HAP-1 (cell line): ENCODE data around the gene GOLGA8B.
"Not testable (repeated sequence)": the region's sequence is repeated elsewhere in the genome, so short reads cannot be mapped to it uniquely, and the experiment has no call there.

Experiments
- DNase-seq, 2 experiments: peaks; one replicate each; pipeline ENCODE4 v3.0.0-alpha.2; 2016 to 2020; ENCODE audit warnings: low spot score in 2 of 2
- H3K27me3 ChIP-seq: fragments of 250-450 bp; sonication (Bioruptor Pico); 2 replicates; pipeline ENCODE4 v1.5.1; 2020; ENCODE audit warnings: low read depth, mild to moderate bottlenecking, moderate library complexity
- H3K36me3 ChIP-seq: fragments of 250-450 bp; sonication (Bioruptor Pico); replicated peaks from 2 replicates; pipeline ENCODE4 v1.5.1; 2020; ENCODE audit warnings: mild to moderate bottlenecking
- H3K4me1 ChIP-seq: fragments of 250-450 bp; sonication (Bioruptor Pico); 2 replicates; pipeline ENCODE4 v1.5.1; 2020; ENCODE audit warnings: mild to moderate bottlenecking
- H3K4me3 ChIP-seq: fragments of 250-450 bp; sonication (Bioruptor Pico); 2 replicates; pipeline ENCODE4 v1.5.1; 2020; ENCODE audit warnings: mild to moderate bottlenecking, moderate library complexity
- H3K9me3 ChIP-seq: fragments of 250-450 bp; sonication (Bioruptor Pico); 2 replicates; pipeline ENCODE4 v1.5.1; 2020; ENCODE audit warnings: mild to moderate bottlenecking, moderate library complexity
- in situ Hi-C: fragments of 300-500 bp; cut with MboI; formaldehyde crosslinking; loops from 3 replicates; pipeline ENCODE4 v1.14.3; 2020; ENCODE audit warnings: low sequenced_read_pairs, inconsistent platforms, mixed read lengths

Gene GOLGA8B

DNA sequence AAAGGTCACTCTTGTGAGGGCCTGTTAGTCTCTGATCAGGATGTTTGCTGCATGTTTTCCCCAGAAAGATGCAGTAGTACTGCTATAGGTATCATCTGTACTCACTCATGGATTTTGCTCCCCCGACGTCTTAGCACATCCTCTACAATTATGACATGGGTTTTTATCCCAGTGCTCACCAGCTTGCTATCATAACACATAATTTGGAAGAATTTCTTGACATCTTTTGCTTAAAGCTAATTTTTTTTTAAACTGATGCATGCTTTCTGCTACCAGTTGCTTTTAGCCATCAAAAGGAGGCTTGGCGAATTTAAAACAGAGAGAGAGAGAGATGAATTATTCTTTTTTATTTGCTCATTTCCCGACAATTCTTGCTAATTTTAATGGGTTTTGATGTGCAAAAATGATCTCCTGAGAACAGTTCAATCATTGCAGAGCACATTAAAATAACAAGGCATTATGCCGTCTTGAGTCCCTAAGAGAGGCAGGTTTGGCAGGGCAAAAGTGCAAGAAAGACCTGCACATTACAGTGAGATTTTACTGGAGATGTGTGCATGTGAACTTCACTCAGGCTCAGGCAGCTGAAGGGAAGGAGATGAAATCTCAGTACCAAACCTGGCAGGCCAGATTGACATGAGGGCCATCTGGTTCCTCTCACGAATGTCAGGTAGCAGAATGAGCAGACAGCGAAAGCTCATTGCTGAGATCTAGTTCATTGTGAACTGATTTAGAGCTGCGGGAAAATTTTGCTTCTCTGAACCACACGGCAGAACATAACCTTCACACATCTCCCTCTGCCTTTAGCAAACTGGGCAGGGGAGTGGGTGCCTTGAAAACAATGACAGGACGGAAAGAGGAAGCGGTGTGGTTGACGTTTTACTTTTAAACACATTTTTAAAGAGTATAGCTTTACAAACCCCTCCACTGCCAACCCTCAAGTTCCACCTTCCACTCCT is 25.9 kb upstream of the GOLGA8B start:
- no peaks in the 10 kb centered on the region for H3K4me1 ChIP-seq
- H3K27me3 ChIP-seq: peaks cover 43% of the 10 kb centered on the region
- DNase-seq: no peak
- H3K9me3 ChIP-seq: no peaks in the 10 kb centered on the region
- in situ Hi-C loops: loop anchor here (25.0 kb wide), 1 partner anchor 303 kb away; no protein-coding TSS in a partner anchor
- H3K36me3 ChIP-seq: no peaks in the 10 kb centered on the region
- H3K4me3 ChIP-seq: no peak overlapping the region

DNA sequence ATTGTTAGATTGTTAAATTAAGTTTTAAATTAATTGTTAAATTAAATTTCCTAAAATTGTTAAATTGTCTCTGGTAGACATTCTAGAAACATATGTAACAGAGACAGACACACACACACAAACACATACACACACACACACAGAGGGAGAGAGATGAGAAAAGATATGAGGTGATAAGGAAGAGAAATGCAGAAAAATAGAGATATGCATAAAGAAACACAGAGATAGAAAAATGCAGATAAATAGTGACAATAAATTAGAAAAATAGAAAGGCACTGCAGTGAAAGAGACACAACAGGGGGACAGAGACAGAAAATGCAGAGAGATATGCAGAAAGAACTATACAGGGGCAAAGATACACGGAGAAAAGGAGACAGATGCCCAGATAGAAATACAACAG is 25.1 kb upstream of the GOLGA8B start:
- H3K9me3 ChIP-seq: no peaks in the 10 kb centered on the region
- in situ Hi-C loops: loop anchor here (25.0 kb wide), 1 partner anchor 304 kb away; no protein-coding TSS in a partner anchor
- H3K27me3 ChIP-seq: peaks cover 47% of the 10 kb centered on the region
- no peaks in the 10 kb centered on the region for H3K4me1 ChIP-seq
- no peak overlapping the region for H3K4me3 ChIP-seq
- H3K36me3 ChIP-seq: no peaks in the 10 kb centered on the region
- DNase-seq: no peak

DNA sequence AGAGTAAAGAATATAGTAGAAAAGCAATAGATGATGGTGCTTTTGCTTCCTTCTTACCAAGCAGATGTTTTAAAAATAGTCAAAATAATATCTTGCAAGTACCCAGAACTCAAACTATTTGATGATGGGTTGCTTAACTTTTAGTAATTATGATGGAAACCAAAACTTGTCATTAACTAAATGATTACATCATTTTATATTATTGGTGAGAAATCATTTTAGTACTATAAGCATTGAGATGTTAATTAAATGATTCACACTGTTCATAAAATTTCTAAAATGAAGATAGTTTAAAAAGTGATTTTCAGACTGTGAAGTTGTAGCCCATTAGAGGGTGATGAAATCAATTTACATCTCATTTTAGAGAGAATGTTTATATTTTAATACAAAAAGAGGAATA is 24.4 kb upstream of the GOLGA8B start:
- in situ Hi-C loops: loop anchor here (25.0 kb wide), 1 partner anchor 304 kb away; no protein-coding TSS in a partner anchor
- Histone ChIP-seq H3K27me3 (peaks cover 43% of the 10 kb centered on the region), H3K36me3 (no peaks in the 10 kb centered on the region), H3K4me3 (no peak overlapping the region), H3K9me3 (no peaks in the 10 kb centered on the region), H3K4me1 (no peaks in the 10 kb centered on the region)
- no peak for DNase-seq

DNA sequence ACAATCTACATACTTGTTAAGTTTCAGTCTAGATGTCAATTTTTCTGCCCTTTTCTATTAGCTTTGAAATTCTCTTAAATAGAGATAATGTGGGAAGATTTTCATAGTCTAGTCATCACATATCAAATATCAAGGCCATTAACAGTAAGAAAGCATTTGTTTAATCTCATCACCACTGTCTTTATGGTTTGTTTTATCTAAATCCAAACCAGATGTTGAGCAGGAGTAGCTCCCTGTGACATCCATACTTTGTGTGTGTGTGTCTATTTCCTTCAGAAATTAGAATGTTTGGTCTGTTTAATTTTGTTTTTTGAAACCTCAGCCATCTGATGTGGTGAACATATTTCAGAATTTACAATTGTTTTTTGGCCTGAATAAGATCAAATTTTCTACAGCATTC is 23.1 kb upstream of the GOLGA8B start:
- DNase-seq: no peak
- Histone ChIP-seq H3K27me3 (peaks cover 46% of the 10 kb centered on the region), H3K9me3 (no peaks in the 10 kb centered on the region), H3K4me1 (no peaks in the 10 kb centered on the region), H3K36me3 (no peaks in the 10 kb centered on the region), H3K4me3 (no peak overlapping the region)
- in situ Hi-C loops: loop anchor here (25.0 kb wide), 1 partner anchor 306 kb away; no protein-coding TSS in a partner anchor

DNA sequence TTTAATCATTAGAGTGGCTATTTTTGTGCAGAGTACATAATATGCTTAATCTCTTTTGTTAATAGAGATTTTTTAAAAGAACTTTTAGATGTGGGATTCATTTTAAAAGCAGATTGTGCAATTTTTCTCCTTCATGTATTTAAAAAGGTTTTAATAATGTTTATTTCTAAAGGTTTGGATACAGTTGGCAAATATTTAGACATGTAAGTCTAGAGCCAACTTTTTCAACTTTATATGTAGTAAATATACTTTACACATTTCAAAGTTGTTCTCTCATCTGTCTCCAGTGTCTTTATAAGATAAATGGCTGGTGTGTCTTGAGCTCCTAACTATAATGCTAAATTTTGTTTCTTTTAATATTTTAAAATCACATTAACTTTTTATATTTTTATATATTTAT is 22.7 kb upstream of the GOLGA8B start:
- Histone ChIP-seq H3K4me1 (no peaks in the 10 kb centered on the region), H3K4me3 (no peak overlapping the region), H3K9me3 (no peaks in the 10 kb centered on the region), H3K36me3 (no peaks in the 10 kb centered on the region), H3K27me3 (peaks cover 43% of the 10 kb centered on the region)
- DNase-seq: no peak
- in situ Hi-C loops: loop anchor here (25.0 kb wide), 1 partner anchor 306 kb away; no protein-coding TSS in a partner anchor

DNA sequence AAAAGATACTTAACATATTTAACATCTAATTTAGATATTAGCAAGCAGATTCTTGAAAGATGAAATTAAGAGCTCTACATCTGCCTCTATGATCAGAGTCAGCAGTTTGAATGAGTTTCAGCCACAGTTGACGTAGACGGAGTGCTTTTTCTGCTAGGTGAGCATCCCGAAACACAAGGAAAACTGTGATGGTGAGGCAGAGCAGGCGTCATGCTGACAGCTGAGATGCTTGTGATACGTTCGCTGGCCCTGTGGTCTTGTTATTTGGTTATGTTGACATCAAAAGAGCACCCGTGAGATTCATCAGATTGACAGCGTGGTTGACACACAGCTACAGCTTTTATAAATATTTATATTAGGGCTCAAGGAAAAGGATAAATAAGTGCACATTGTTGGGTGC is 19.6 kb upstream of the GOLGA8B start:
- no peaks in the 10 kb centered on the region for H3K4me1 ChIP-seq
- H3K9me3 ChIP-seq: no peaks in the 10 kb centered on the region
- no peak overlapping the region for H3K4me3 ChIP-seq
- in situ Hi-C loops: loop anchor here (25.0 kb wide), 1 partner anchor 309 kb away; no protein-coding TSS in a partner anchor
- H3K27me3 ChIP-seq: peaks cover 35% of the 10 kb centered on the region
- H3K36me3 ChIP-seq: no peaks in the 10 kb centered on the region
- DNase-seq: no peak

DNA sequence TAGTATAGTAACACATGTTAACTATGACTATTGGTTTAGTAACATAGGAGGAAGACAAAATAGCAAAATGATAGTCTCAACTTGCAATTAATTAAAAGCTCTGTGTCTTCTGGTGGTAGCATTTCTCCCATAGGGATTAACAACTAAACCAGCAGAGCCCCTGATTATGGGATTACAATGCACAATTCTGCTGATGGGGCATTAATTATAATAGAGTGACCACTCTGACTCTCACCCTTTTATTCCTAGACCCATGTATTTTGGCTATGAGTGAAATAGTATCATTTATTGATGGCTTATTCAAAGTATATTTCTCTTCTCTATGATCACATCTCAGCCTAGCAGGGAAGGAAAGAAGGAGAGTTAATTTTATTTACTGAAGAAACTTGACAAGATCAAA is 17.5 kb upstream of the GOLGA8B start:
- in situ Hi-C loops: loop anchor here (25.0 kb wide), 1 partner anchor 311 kb away; no protein-coding TSS in a partner anchor
- Histone ChIP-seq H3K4me3 (no peak overlapping the region), H3K27me3 (peaks cover 32% of the 10 kb centered on the region), H3K4me1 (no peaks in the 10 kb centered on the region), H3K9me3 (no peaks in the 10 kb centered on the region), H3K36me3 (no peaks in the 10 kb centered on the region)
- DNase-seq: no peak

DNA sequence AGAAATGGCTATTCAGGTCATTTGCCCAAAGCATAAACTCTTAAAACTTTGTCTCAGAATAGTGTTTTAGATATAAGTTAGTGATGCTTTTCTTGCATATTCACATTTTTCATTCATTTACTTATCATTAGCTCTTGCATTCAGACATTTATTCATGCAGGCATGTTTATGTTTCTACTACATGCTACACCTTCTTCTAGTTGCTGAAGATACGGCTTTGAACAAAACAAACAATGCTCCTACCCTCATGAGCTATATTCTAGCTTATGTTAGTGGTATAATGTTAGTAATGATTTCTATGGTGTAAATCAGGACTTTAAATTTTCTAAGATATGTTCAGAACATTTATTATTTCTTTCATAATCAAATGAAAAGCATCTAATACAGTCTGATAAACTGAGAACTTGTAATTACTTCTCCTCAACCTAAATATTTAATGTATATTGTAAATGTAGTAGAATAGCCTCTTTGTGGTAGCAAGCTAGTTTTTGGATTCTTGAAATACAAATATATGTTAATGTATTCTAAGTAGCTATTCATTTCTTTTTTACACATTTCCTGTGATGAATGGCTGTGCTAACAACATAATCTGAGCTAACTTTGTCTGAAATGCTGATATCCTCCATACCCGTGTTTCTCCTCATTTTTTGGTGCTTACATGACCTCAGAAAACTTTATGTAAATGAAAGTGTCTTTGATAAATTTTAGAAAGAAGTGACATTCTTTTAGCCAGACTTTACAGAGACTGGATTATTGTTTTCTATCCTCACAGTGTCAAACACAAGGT is 15.5 kb upstream of the GOLGA8B start:
- Histone ChIP-seq H3K27me3 (peaks cover 26% of the 10 kb centered on the region), H3K4me3 (no peak overlapping the region), H3K9me3 (no peaks in the 10 kb centered on the region), H3K36me3 (no peaks in the 10 kb centered on the region), H3K4me1 (no peaks in the 10 kb centered on the region)
- DNase-seq: no peak
- in situ Hi-C loops: loop anchor here (25.0 kb wide), 1 partner anchor 537 kb away; no protein-coding TSS in a partner anchor

DNA sequence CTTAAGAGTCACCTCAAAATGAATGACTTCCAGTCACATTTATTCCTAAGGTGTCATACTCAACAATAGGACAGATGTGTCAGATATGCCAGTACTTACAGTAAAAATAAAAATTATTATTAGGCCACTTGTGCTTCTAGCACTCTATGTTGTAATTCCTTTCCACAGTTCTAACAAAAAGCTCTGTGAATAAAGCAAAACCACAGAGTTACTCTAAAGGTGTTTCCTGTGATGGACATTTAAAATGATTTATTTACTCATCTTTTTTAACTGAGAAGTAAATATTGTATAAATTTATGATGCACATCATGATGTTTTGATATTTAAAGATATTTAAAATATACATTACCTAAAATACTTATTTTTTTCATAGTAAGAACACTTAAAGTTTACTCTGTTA is 13.9 kb upstream of the GOLGA8B start:
- no peak for DNase-seq
- H3K27me3 ChIP-seq: peaks cover 24% of the 10 kb centered on the region
- H3K4me3 ChIP-seq: no peak overlapping the region
- H3K36me3 ChIP-seq: no peaks in the 10 kb centered on the region
- no peaks in the 10 kb centered on the region for H3K4me1 ChIP-seq
- no peaks in the 10 kb centered on the region for H3K9me3 ChIP-seq
- in situ Hi-C loops: loop anchor here (25.0 kb wide), 1 partner anchor 535 kb away; no protein-coding TSS in a partner anchor

DNA sequence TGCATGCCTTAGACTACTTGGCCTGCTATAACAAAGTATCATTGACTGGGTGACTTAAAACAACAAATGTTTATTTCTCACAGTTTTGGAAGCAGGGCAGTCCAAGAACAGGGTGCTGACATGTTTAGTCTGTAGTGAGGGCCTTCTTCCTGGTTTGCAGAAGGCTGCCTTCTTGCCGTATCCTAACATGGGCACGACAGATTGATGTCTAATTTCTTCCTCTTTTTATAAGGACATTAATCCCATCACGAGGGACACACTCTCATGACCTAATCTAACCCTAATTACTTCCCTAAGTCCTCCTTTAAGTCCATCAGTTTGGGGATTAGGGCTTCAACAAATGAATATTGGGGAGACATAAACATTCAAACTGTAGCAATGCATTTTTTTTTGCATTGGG is 10.9 kb upstream of the GOLGA8B start:
- in situ Hi-C loops: loop anchor here (25.0 kb wide), 1 partner anchor 532 kb away; no protein-coding TSS in a partner anchor
- H3K4me1 ChIP-seq: peaks cover 8% of the 10 kb centered on the region
- no peaks in the 10 kb centered on the region for H3K9me3 ChIP-seq
- no peak for DNase-seq
- no peak overlapping the region for H3K4me3 ChIP-seq
- H3K27me3 ChIP-seq: peaks cover 7% of the 10 kb centered on the region; the same call in 1 of the 2 replicates
- no peaks in the 10 kb centered on the region for H3K36me3 ChIP-seq

DNA sequence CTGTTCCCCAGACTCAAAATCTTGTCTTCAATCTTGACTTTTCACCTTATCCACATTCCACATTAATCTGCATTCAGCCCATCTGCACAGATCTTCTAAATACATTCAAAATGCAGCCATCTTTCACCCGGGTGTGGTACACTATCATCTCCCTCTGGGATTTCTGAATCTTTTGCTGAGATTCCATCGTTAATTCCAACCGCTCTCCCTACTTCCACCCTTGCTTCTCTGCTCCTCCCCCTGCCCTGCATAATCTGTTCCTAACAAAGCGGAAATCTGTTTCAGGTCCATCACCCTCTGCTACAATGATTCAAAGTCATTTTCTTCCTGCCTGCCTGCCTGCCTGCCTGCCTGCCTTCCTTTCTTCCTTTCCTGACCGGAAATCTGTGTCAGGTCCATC is 7.9 kb upstream of the GOLGA8B start:
- H3K36me3 ChIP-seq: no peaks in the 10 kb centered on the region
- peak; percentile 31 to 44 for DNase-seq
- no peaks in the 10 kb centered on the region for H3K27me3 ChIP-seq
- peaks cover 10% of the 10 kb centered on the region for H3K4me1 ChIP-seq
- in situ Hi-C loops: loop anchor here (25.0 kb wide), 1 partner anchor 529 kb away; no protein-coding TSS in a partner anchor
- H3K4me3 ChIP-seq: no peak overlapping the region
- H3K9me3 ChIP-seq: no peaks in the 10 kb centered on the region

DNA sequence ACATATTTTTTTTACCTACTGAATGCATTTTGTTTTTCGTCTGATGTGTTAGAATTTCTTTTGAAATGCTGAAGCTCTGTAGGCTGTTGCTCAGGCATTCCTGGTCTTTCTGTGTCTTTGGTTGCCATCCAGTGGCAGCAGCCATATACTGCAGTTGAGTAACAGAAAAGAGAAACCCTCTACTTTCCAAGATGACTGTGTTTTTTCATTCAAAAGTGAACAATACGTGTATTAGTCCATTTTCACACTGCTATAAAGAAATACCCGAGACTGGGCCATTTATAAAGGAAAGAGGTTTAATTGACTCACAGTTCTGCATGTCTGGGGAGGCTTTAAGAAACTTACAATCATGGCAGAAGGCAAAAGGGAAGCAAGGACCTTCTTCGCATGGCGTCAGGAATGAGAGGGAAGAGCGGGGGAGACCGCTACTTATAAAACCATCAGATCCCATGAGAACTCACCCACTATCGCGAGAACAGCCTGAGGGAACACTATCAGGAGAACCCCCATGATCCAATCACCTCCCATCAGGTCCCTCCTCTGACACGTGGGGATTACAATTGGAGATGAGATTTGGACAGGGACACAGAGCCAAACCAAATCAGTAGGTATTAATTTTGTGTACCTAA is 4.7 kb upstream of the GOLGA8B start:
- H3K27me3 ChIP-seq: no peaks in the 10 kb centered on the region
- in situ Hi-C loops: loop anchor here (25.0 kb wide), 1 partner anchor 526 kb away; no protein-coding TSS in a partner anchor
- peak; percentile 69 to 78 for DNase-seq
- no peaks in the 10 kb centered on the region for H3K36me3 ChIP-seq
- no peaks in the 10 kb centered on the region for H3K9me3 ChIP-seq
- H3K4me1 ChIP-seq: peaks cover 19% of the 10 kb centered on the region
- H3K4me3 ChIP-seq: peak overlapping the region; percentile 21

DNA sequence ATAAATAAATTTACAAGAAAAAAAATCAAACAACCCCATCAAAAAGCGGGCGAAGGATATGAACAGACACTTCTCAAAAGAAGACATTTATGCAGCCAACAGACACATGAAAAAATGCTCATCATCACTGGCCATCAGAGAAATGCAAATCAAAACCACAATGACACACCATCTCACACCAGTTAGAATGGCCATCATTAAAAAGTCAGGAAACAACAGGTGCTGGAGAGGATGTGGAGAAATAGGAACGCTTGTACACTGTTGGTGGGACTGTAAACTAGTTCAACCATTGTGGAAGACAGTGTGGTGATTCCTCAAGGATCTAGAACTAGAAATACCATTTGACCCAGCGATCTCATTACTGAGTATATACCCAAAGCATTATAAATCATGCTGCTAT is 2.5 kb upstream of the GOLGA8B start:
- not testable (repeated sequence) for H3K4me3 ChIP-seq, H3K27me3 ChIP-seq, H3K36me3 ChIP-seq, H3K9me3 ChIP-seq, DNase-seq
- H3K4me1 ChIP-seq: peaks cover 12% of the 10 kb centered on the region
- in situ Hi-C loops: loop anchor here (25.0 kb wide), 1 partner anchor 524 kb away; no protein-coding TSS in a partner anchor
